AG10803 (cell line): ENCODE measurements around the gene RAD51B.

ENCODE experiments used
- DNase-seq: peaks from one replicate; pipeline ENCODE4 v3.0.0; 2010; ENCODE audit warnings: low read depth
- H3K4me3 ChIP-seq: 2 replicates; pipeline ENCODE4 v1.5.1; 2011; ENCODE audit warnings: mild to moderate bottlenecking, low read length, control low read depth
- TF ChIP-seq, protein P1 (sequence below): conservative IDR thresholded peaks from 2 replicates; pipeline ENCODE4 v1.5.1; 2011; ENCODE audit warnings: mild to moderate bottlenecking, low read length, control low read depth, inconsistent platforms

The RAD51B gene

DNA sequence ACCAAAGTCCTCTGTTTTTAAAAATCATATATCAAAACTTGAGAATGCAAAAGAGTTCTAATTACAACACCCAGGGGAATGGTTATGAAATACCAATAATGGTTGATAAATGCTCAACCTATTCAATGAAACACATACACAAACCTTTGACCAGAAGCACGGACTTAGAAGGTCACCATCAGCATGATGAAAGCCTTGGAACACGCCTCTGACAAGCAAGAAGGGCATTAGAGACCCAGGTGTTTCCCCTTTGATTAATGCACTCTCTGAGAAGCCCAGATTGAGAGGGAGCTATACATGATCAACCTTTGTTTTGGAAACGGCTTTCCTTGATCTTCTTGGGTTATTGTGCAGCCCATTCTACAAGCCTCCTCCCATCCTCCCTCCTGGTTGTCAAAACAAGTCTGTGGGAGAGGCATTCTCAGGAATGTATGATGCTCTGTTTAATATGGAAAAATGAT lies 904.3 kb downstream of the RAD51B start:
- no peak overlapping the region for H3K4me3 ChIP-seq
- TF ChIP-seq, protein P1, sequence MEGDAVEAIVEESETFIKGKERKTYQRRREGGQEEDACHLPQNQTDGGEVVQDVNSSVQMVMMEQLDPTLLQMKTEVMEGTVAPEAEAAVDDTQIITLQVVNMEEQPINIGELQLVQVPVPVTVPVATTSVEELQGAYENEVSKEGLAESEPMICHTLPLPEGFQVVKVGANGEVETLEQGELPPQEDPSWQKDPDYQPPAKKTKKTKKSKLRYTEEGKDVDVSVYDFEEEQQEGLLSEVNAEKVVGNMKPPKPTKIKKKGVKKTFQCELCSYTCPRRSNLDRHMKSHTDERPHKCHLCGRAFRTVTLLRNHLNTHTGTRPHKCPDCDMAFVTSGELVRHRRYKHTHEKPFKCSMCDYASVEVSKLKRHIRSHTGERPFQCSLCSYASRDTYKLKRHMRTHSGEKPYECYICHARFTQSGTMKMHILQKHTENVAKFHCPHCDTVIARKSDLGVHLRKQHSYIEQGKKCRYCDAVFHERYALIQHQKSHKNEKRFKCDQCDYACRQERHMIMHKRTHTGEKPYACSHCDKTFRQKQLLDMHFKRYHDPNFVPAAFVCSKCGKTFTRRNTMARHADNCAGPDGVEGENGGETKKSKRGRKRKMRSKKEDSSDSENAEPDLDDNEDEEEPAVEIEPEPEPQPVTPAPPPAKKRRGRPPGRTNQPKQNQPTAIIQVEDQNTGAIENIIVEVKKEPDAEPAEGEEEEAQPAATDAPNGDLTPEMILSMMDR, result no peak
- DNase-seq, result no peak

DNA sequence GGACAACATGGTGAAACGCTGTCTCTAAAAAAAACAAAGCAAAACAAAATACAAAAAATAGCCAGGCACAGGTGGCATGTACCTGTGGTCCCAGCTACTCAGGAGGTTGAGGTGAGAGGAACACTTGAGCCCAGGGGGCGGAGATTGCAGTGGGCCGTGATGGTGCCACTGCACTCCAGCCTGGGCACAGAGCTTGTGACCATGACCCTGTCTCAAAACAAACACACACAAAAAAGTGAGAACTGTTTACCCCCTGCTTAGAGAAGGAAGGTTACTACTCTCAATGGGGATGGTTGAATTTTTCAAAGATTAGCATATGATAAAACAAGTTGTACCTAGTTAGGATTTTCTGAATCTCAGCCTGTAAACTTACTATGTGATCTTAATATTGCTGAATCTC lies 905.3 kb downstream of the RAD51B start:
- no peak overlapping the region for H3K4me3 ChIP-seq
- TF ChIP-seq, protein P1, result no peak
- no peak for DNase-seq

DNA sequence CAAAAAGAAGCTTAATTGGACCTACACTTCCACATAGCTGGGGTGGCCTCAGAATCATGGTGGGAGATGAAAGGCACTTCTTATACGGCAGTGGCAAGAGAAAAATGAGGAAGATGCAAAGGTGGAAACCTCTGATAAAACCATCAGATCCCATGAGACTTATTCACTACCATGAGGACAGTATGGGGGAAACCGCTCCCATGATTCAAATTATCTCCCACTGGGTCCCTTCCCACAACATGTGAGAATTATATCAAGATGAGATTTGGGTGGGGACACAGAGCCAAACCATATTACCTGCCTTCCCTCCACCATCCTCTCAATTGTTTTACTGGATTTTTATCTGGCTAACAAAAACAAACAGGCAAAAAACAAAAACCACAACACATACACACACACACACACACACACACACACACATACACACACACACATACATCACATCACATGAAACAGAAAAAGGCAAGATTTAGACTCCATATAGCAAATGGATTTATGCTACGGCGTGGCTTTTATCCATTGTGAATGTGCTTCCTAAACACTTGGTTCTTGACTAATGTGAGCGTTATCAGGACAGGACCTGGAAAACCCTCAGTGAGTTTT lies 906.6 kb downstream of the RAD51B start:
- TF ChIP-seq, protein P1, result no peak
- no peak overlapping the region for H3K4me3 ChIP-seq
- no peak for DNase-seq

DNA sequence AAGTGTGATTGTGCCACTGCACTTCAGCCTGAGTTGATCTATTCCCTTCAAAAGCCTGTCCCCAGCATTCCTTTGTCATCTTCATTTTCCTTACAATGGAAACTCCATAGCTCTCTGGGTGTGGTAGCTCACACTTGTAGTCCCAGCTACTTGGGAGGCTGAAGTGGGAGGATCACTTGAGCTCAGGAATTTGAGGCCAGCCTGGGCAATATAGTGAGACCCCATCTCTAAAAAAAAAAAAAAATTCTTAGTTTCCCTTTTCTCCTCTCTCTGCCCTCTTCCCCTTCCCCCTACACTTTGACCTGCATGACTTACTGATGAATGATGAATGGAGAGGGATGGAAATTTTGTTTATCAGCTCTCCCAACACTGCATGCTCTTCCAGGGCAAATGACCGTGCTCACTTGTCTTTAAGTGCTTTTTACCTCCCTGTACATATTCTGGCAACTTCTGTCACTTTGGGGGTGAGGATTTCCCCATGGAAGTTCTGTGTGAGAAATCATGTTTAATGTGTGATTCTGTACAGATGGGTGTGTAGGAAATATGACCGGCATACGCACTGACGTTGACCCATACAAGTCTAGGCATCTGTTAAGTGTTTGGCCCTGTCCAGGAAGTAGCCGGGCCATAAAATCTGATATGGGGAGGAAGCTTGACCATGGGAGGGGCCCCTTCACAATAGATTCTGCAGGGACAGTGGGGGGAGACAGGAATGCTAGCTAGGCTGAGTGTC lies 907.9 kb downstream of the RAD51B start:
- TF ChIP-seq, protein P1, result no peak
- DNase-seq, result no peak

DNA sequence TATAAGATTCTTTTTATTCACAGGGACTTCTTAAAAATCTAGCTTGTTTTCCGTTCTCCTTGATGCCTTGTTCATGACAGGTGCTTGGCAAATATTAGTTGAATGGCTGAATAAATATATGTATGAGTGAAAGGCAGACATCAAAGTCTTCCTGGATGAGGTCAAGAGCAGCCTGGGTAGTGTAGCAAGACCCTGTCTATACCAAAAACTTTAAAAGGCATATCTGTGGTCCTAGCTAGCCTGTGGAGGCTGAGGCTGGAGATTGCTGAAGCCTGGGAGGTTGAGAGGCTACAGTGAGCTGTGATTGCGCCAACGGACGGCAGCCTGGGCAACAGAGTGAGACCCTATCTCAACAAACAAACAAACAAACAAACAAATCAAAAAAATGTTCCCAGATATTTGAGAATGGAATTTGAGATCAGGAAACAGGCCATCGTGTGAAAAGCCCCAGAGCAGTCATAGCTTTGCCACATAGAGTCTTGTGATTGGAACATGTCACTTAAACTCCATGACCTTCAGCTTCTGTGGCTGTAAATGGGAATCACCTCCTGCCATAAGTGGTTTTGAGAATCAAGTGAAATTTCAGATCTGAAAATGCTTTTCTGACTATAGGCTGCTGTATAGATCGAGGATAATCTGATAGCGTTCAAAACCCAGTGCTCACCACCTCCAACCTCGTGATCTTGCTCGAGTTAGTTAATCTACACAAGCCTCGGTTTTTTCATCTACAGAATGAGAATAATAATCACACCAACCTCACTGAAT lies 908.9 kb downstream of the RAD51B start:
- no peak overlapping the region for H3K4me3 ChIP-seq
- TF ChIP-seq, protein P1, result no peak
- no peak for DNase-seq

More for the DNA sequence above, 907.9 kb downstream of the RAD51B start:
- H3K4me3 ChIP-seq, result no peak overlapping the region

DNA sequence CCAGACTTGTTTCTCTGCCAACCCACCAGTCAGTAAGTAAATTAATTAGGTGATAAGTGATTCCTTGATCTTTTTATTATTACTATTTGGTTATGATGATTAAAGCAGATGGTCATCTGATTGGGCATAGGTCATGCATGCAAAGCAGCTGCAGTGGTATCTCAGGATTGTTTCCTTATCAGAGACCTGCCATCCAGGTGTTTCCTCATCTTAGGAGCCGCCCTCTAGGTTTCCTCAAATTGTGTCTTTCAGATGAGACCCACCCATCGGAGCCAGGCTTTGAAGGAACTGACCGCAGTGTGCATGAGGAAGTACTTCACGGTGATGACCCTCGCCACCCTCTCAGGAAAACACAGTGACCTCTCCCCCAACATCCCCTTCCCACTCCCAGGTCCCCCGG lies 910.0 kb downstream of the RAD51B start:
- TF ChIP-seq, protein P1, result no peak
- no peak for DNase-seq
- H3K4me3 ChIP-seq, result no peak overlapping the region

DNA sequence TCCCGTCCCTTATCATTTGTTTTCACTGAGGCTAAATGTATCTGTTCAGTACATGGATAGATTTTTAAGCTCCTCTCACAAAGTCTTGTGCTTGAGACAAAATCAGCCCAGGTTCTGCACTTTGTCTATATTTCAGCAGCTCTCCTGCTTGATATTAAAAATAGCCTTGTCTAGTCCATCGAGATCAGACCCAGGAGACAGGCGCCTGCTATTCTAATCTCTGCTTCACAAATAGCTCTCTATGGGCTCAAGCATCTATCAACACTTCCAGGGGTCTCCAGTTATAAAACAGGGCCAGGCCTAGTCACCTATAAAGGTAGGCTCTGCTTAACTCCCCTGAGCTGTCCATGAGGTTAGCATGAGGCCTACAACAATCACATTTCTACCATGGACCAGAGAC lies 910.8 kb downstream of the RAD51B start:
- no peak for DNase-seq
- no peak overlapping the region for H3K4me3 ChIP-seq
- TF ChIP-seq, protein P1, result no peak
